22Rv1 (cell line): ENCODE results near the gene AHNAK.

Experiments
- ZFX ChIP-seq: fragments of 450-650 bp; IDR thresholded peaks from 2 replicates; pipeline ENCODE4 v1.6.1; 2017; ENCODE audit warnings: antibody characterized with exemption, borderline replicate concordance
- TF ChIP-seq, protein P1 (sequence below): fragments of 450-650 bp; IDR thresholded peaks from 2 replicates; pipeline ENCODE4 v1.5.1; 2017; ENCODE audit warnings: mild to moderate bottlenecking

DNA sequence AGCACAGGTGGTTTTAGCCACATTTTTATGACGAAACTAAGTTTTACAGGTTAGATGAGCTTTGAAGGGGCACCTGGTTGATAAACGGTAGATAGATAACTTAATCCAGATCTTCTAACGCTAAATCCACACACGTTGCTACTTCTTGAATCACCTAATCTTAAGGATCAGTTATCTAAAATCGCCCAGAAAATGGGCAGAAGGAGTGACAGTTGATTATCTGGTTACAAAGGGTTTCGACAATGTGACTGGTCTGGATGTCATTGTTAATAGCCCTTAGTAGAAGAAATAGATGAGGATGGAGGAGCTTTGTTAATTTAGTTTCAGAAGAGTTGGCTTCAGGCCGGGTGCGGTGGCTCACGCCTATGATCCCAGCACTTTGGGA lies 84.1 kb downstream of the AHNAK start:
- TF ChIP-seq, protein P1, sequence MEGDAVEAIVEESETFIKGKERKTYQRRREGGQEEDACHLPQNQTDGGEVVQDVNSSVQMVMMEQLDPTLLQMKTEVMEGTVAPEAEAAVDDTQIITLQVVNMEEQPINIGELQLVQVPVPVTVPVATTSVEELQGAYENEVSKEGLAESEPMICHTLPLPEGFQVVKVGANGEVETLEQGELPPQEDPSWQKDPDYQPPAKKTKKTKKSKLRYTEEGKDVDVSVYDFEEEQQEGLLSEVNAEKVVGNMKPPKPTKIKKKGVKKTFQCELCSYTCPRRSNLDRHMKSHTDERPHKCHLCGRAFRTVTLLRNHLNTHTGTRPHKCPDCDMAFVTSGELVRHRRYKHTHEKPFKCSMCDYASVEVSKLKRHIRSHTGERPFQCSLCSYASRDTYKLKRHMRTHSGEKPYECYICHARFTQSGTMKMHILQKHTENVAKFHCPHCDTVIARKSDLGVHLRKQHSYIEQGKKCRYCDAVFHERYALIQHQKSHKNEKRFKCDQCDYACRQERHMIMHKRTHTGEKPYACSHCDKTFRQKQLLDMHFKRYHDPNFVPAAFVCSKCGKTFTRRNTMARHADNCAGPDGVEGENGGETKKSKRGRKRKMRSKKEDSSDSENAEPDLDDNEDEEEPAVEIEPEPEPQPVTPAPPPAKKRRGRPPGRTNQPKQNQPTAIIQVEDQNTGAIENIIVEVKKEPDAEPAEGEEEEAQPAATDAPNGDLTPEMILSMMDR, result no peak
- TF ChIP-seq ZFX, result no peak
